HG02759 (cell line): ENCODE data around the gene DRC1.
"Not testable (repeated sequence)": the region's sequence is repeated elsewhere in the genome, so short reads cannot be mapped to it uniquely, and the experiment has no call there.

ENCODE experiments used
- ATAC-seq: cut with Tn5 transposase; IDR thresholded peaks from one replicate; pipeline ENCODE4 v1.9.1; 2021; ENCODE audit warnings: mild to moderate bottlenecking, moderate library complexity; ENCODE audit not compliant: unreplicated experiment

Gene DRC1

DNA sequence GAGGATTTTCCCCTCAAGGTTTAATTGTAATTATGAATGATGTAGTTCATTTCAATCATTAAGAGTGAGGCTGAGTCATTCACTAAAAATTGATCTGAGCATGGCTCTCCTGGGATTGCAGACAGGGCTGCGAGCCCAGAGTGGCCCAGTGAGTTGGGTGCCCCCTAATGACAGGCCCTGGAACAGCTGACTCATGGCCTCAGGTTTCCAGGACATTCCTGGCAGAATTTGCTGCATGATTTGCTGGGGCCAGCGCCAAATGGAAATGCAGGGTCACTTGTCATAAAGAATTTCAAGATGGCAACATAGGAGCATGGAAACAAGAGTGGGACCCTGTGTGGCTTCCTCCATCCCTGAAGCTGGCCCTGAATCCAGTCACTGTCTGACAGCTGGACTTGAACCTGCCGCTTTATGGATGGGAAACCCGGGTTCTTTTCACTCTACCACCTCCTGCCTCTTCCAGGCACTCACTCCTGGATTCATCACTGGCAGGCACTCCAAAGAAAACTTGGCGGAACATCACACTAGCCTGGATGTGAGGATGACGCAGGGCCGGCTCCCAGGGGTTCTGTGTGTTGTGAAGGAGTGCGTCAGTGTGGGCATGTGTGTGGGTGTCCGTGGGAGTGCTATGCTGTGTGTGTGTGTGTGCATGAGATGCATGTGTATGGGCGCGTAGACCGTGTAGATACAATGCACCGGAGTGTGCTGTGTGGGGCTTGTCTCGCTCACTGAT lies 61.0 kb downstream of the DRC1 start:
- ATAC-seq: no peak

DNA sequence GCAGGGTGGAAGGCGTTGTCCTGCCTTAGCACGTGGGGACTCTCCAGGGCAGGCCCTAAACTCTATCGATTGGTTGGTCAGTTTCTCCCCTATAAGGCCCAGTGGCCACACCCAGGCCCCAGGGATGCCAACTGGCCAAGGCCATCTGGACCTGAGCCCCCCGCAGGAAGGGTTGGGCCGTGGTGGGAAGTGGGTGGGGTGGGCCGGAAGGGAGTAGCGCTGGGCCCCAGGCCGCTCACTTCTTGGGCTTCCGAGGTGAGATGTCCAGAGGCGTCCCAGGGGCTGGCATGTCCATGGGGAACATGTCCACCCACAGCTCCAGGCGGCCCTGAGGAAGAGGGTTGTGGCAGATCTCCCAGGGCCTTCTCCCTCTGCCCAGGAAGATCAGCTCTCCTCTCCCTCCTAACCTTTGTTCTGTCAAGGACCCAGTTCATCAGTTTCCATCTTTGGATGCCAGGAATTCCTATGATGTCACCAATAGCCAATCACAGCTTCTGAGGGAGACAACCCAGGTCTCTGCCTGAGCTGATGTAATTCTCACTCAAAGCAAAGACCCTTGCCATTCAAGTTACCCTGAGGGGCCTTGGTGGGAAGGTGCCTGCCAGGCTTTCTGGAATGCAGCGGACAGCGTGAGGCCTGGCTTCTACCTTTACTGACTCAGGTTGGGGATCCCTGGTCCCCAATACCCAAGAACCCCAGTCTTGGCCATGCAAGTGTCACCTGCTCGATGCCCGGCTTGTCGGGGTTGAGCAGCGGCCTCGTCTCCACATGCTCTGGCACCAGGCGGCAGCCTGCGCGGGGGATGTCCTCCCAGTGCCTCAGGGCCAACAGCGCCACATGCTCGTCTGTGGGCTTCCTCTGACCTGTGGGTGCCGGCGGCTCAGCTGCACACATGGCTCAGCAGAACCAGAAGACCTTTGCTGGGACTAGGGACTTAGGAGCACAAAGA lies 61.8 kb downstream of the DRC1 start:
- ATAC-seq: no peak

DNA sequence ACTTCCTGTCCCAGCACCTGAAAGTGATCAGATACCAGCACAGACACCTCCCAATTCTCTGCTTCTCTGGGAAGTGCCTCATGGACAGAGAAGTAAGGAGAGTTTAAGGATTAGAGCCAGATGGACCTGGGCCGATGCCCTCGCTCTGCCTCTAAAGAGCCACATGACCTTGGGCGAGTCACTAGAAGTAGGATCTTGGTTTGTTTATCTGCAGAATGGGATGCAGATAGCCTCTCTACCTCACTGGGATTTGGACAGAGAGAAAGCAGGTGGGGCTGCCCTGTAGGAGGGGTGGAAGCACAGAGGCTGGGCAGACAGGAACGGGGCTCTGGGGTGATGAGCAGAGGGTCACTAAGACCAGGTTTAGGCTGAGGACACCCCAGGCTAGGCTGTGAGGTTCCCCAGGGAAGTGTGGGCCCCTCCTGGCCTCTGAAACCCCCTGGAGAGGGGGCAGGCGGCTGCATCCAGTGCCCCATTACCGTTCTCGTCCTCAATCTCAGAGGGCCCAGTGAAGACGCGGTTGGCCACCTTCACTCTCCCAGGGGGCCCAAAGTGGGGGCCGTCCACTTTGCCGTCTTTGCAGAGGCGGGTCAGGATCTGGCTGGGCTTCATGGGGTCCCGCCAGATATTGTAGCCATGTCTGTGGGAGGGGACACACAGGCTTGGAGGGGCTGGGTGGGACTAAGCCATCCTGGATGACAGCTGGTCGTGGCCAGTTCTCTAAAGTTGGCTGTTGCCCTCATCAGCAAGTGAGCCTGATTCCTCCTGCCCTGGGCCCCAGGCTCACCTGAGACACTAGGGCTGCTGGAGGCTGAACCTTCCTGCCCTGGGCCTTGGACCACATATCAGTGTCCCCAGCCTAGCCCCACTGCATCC lies 62.9 kb downstream of the DRC1 start:
- ATAC-seq: no peak

GRCh38 chr2:26465266-26465925 lies 63.7 kb downstream of the DRC1 start:
- ATAC-seq: no peak

- ATAC-seq: no peak
These were observed 64.3 kb downstream of the DRC1 start for GRCh38 chr2:26465981-26466471.

GRCh38 chr2:26466662-26467310 lies 65.1 kb downstream of the DRC1 start:
- ATAC-seq: no peak

GRCh38 chr2:26468544-26468943 lies 66.8 kb downstream of the DRC1 start:
- not testable (repeated sequence) for ATAC-seq

DNA sequence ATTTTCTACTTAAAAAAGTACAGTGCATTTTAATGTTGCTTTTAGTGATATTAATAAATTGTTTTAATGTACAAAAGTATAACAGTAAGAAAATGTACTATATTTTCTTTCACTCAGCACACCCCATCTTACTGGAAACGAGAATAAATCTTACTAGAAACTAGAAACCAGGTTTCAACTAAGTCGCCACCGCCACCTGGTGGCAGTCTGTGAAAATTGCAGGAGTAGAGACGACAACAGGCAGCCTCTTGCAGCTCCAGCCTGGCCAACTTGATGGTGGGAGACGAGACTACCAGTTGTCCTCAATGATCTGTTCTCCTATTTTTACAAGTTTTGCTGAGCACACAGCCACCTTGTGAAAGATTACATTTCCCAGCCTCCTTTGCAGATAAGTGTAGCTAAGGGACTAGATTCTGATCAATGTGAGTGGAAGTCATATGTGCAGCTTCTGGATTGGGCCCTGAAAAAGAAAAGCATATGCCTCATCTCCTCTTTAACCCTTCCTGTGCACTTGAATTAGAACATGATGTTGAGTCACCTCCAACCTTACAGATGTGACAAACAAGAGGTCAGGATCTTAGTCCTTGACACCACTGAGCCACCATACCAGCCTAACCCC lies 67.5 kb downstream of the DRC1 start:
- no peak for ATAC-seq

GRCh38 chr2:26469955-26470354 lies 68.2 kb downstream of the DRC1 start:
- ATAC-seq: no peak

DNA sequence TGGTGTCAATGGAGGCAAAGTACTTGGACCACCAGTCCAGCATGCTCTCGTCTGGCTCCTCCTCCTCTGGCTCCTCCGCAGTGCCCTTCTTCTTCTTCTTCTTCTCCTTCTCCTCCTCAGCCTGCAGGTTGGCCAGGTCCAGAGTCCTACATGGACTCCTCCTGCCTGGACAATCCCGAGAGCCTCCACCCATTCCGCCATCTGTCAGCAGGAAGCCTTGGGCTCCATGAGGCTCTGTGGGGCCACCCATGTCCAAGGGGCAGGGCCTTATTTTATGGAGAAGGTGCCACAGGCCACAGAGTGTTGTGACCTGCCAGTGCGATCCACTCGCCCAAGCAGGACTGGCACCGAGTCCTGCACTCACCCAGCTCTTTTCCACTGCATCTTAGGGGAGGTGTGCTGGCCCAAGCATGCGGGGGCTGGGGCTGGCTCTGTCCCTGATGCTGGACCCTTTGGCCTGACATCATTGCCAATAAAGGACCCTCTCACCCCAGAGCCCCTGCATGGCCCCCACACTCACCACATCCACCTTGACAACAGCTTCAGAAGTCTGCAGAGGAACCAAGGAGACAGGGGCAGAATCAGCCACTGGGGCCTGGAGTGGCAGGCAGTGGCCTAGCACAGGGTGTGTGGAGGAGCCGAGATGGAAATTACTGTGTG lies 69.0 kb downstream of the DRC1 start:
- ATAC-seq: no peak

- no peak for ATAC-seq
These were observed 69.6 kb downstream of the DRC1 start for GRCh38 chr2:26471289-26471688.

DNA sequence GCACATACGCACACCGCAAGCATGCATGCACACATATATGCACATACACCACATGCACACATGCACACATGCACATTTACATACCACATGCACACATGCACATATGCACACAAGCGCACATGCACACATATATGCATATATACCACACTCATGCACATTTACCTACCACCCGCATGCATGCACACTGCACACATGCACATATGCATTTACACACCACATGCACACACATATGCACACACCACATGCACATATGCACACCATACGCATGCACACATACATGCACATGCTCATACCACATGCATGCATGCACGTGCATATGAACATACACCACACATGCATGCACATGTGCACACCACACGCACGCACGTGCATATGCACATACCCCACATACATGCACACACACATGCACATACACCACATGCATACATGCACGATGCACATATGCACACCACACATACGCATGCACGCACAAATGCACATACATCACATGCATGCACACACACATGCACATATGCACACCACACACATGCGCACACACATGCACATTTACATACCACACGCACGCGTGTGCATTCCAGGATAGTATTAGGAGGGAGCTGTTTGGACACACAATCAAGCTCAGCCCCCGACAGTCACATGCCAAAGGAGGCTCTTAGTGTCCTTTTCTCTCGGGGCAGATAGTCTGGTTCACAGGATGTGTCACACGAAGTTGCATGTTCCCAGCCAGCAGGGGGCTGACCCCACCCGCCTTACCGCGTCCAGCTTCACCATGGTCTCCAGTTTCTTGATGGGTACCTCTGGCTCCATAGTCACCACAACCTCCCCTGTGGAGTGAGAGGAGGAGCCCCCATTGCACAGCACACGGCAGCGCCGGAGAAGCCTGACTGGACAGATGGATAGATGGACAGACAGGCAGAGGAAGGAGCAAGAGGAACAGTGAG lies 70.3 kb downstream of the DRC1 start:
- ATAC-seq: no peak

DNA sequence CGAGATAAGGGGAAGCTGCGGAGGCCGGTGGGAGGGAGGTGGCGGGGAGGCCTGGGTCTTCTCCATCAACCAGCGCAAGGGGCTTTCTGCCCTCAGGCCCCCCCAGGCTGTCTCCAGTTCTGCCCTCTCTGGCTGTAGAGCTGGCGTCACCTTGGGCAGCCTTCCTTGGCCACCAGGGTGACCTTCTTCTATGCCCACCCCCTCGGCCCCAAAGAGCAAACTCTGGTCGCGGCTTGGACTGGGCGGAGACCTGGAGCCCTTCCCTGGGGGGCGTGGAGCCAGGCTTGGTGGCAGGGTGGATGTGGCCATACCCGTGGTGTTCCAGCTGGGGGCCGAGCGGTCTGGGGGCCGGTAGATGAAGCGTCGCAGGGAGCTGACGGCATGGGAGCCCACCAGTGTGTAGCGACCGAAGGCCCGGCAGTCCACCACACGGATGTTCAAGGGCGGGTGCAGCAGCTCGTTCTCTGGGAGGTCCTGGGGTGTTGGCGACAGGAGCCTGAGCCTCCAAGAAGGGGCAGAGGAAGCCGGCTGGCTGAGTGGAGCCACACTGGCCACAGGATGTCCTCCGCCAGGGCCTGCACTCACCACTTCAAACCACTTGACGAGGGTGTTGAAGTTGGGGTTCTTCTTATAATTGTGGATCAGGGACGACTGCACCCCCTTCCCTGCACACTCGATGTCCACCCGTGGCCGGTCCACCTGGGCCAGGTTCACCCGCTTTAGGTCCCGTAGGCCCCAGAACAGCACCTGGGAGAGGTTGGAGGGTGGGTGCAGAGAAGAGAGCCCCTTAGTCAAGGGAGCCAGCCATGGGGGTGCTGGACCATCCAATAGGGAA lies 71.3 kb downstream of the DRC1 start:
- ATAC-seq: no peak

GRCh38 chr2:26473796-26474195 lies 72.1 kb downstream of the DRC1 start:
- ATAC-seq: no peak

GRCh38 chr2:26474261-26474785 lies 72.6 kb downstream of the DRC1 start:
- ATAC-seq: no peak

DNA sequence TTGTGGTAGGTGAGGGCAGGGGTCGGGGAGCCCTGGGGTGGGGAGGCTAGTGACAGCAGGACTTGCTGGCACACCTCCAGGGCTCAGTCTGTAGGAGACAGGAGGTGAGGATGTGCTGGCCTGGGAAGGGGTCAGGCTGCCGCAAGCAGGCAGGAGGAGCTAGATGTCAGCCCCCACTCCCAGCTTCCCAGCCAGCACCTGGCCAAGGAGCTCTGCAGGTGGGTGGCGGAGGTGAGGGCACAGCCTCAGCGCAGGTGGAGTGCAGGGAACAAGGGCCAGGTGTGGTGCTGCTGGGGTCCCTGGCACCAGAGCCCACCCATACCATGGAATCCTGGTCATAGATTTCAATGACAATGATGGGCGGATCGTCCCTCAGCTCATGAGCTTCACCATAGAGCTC lies 73.3 kb downstream of the DRC1 start:
- no peak for ATAC-seq
